Fibroblast of lung (primary cell): ENCODE results near the gene C10orf90. TPM values are rescaled to one million over a fixed set of nuclear protein-coding genes. Genes with fewer than 3 reads are reported as not detected.

Source experiments
- DNase-seq, 2 donors: peaks; one replicate each; pipeline versions ENCODE4 v3.0.0 to v3.0.0-alpha.2; 2010; ENCODE audit warnings: low read depth in 2 of 2
- H2AFZ ChIP-seq: 2 replicates; pipeline ENCODE4 v1.5.1; 2012; ENCODE audit warnings: low read length, control low read depth, inconsistent platforms
- H3K27ac ChIP-seq: 2 replicates; pipeline ENCODE4 v1.5.1; 2011; ENCODE audit warnings: low read length, control low read depth; ENCODE audit not compliant: insufficient read depth
- H3K27me3 ChIP-seq: 2 replicates; pipeline ENCODE4 v1.5.1; 2011; ENCODE audit warnings: mild to moderate bottlenecking, low read length; ENCODE audit not compliant: control insufficient read depth, insufficient read depth
- H3K36me3 ChIP-seq: 2 replicates; pipeline ENCODE4 v1.5.1; 2011; ENCODE audit warnings: low read length; ENCODE audit not compliant: control insufficient read depth, insufficient read depth
- H3K4me1 ChIP-seq: 2 replicates; pipeline ENCODE4 v1.5.1; 2011; ENCODE audit warnings: low read length; ENCODE audit not compliant: control insufficient read depth, insufficient read depth; ENCODE audit errors: extremely low read depth
- H3K4me2 ChIP-seq: 2 replicates; pipeline ENCODE4 v1.5.1; 2011; ENCODE audit warnings: low read length, control low read depth; ENCODE audit not compliant: insufficient read depth; ENCODE audit errors: extremely low read depth
- H3K4me3 ChIP-seq, 4 experiments: fragments of 200-600 bp in 1 of 4; sonication (generic) in 1 of 4; replicated peaks in 1 of 4; 2 replicates each; pipeline ENCODE4 v1.5.1; 2011 to 2016; ENCODE audit warnings: low read length in 4 of 4, low read depth in 3 of 4, mild to moderate bottlenecking in 3 of 4, control low read depth in 2 of 4, inconsistent platforms in 1 of 4, mixed read lengths in 1 of 4; ENCODE audit not compliant: insufficient read depth in 1 of 4; ENCODE audit errors: control extremely low read depth in 1 of 4
- H3K79me2 ChIP-seq: 2 replicates; pipeline ENCODE4 v1.5.1; 2012; ENCODE audit warnings: mild to moderate bottlenecking, low read length, inconsistent platforms; ENCODE audit not compliant: control insufficient read depth, insufficient read depth
- H3K9ac ChIP-seq: 2 replicates; pipeline ENCODE4 v1.5.1; 2011; ENCODE audit warnings: mild to moderate bottlenecking, low read length, control low read depth; ENCODE audit not compliant: insufficient read depth
- H3K9me3 ChIP-seq: 2 replicates; pipeline ENCODE4 v1.5.1; 2012; ENCODE audit warnings: low read depth, low read length; ENCODE audit not compliant: control insufficient read depth, insufficient read depth
- H4K20me1 ChIP-seq: 2 replicates; pipeline ENCODE4 v1.5.1; 2011; ENCODE audit warnings: low read length; ENCODE audit not compliant: control insufficient read depth, insufficient read depth; ENCODE audit errors: extremely low read depth
- EZH2 ChIP-seq: IDR thresholded peaks from 2 replicates; pipeline ENCODE4 v1.5.1; 2012; ENCODE audit warnings: low read length, control low read depth, mild to moderate bottlenecking; ENCODE audit errors: missing control alignments
- polyA plus RNA-seq, 2 donors: library from polyadenylated mRNA; depleted of rRNA in 1 of 2; stranded (reverse) in 1 of 2; unstranded in 1 of 2; fragments of >200 nt; gene quantifications; 2 replicates each; pipeline ENCODE4 v1.2.1, GENCODE V29; 2011 to 2012; ENCODE audit warnings: missing spikeins in 1 of 2
- total RNA-seq: library from RNA; depleted of rRNA; stranded (reverse); fragments of >200 nt; gene quantifications from 2 replicates; pipeline ENCODE4 v1.2.1, GENCODE V29; 2014
- TF ChIP-seq, protein P1 (sequence below), 2 donors: IDR thresholded peaks in 1 of 2; conservative IDR thresholded peaks in 1 of 2; 1 replicate in 1 of 2; 2 replicates in 1 of 2; pipeline ENCODE4 v1.5.1; 2011 to 2012; ENCODE audit warnings: low read length in 2 of 2, control low read depth in 1 of 2, inconsistent platforms in 1 of 2, low read depth in 1 of 2, mild to moderate bottlenecking in 1 of 2

C10orf90 gene
- total and polyA plus RNA-seq, 2 donors (not counting 1 experiment from before 2014, with no cell fraction given), result 0.17 to 0.65 TPM

DNA sequence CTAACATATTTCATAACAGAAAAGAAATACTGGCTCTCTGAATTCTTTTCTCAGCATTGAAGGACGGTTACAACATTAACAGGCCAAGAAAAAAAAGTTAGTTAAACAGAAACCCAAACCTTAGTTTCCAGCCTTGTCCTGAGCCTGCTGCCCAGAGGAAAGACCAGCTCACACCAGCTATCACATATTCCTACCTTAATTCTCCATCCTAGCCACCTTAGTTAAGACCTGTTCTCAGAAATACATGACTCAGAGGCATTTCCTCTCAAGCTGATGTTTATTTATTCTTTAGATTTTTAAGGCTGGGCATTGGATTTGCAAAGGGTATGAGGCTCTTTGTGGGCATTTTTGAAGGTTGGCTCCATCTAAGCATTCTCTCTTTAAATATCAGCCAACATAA is 247.9 kb downstream of the C10orf90 start:
- H2AFZ ChIP-seq, result no peak overlapping the region
- H4K20me1 ChIP-seq, result no peaks in the 10 kb centered on the region
- no peaks in the 10 kb centered on the region for H3K36me3 ChIP-seq
- peaks cover 2% of the 10 kb centered on the region for H3K4me1 ChIP-seq
- H3K27me3 ChIP-seq, result no peaks in the 10 kb centered on the region
- no peaks in the 10 kb centered on the region for H3K79me2 ChIP-seq
- no peak overlapping the region for H3K9ac ChIP-seq
- DNase-seq, result peak; percentile 27 to 69
- no peak overlapping the region for H3K4me2 ChIP-seq
- no peak overlapping the region for H3K4me3 ChIP-seq
- no peak overlapping the region for H3K27ac ChIP-seq
- TF ChIP-seq EZH2, result no peak
- TF ChIP-seq, protein P1, sequence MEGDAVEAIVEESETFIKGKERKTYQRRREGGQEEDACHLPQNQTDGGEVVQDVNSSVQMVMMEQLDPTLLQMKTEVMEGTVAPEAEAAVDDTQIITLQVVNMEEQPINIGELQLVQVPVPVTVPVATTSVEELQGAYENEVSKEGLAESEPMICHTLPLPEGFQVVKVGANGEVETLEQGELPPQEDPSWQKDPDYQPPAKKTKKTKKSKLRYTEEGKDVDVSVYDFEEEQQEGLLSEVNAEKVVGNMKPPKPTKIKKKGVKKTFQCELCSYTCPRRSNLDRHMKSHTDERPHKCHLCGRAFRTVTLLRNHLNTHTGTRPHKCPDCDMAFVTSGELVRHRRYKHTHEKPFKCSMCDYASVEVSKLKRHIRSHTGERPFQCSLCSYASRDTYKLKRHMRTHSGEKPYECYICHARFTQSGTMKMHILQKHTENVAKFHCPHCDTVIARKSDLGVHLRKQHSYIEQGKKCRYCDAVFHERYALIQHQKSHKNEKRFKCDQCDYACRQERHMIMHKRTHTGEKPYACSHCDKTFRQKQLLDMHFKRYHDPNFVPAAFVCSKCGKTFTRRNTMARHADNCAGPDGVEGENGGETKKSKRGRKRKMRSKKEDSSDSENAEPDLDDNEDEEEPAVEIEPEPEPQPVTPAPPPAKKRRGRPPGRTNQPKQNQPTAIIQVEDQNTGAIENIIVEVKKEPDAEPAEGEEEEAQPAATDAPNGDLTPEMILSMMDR (conservative IDR thresholded peaks at IDR 0.05 in 1 of 2, IDR thresholded peaks at IDR 0.05 in 1 of 2; ENCODE audit: low read depth in 1 of 2, low read length in 2 of 2), result no peak
- H3K9me3 ChIP-seq, result no peaks in the 10 kb centered on the region

DNA sequence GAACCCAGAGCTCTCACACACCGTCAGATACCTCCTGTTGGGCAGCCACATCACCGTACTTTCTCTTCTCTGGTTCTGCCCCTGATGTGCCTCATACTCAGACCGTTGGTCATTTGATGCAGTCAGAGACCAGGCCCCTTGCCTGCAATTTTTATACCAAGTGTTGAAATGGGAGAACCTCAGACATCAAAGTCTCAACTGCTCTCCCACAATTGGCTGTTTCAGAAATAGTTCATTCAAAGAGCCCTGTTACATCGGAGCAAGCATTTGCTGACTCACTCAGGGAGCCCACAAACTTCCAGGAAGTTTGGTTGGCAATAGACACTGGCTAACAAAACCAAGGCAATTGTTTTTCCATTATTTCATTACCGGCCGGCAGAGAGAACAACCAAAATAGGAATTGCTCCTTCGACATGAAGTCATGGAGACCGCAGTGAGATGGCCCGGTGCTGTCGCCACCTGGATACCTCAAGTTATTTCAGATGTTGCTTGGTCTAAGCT is 248.7 kb downstream of the C10orf90 start:
- DNase-seq, result peak; percentile 95 to 100
- Histone ChIP-seq H3K9ac (no peak overlapping the region), H4K20me1 (no peaks in the 10 kb centered on the region), H3K27ac (peak overlapping the region; percentile 55), H3K4me2 (peak overlapping the region; percentile 44), H3K9me3 (no peaks in the 10 kb centered on the region), H3K4me1 (peaks cover 2% of the 10 kb centered on the region), H3K27me3 (no peaks in the 10 kb centered on the region), H3K36me3 (no peaks in the 10 kb centered on the region), H3K4me3 (no peak overlapping the region), H3K79me2 (no peaks in the 10 kb centered on the region), H2AFZ (peak overlapping the region; percentile 58)
- TF ChIP-seq, protein P1 (conservative IDR thresholded peaks at IDR 0.05 in 1 of 2, IDR thresholded peaks at IDR 0.05 in 1 of 2; ENCODE audit: low read depth in 1 of 2, low read length in 2 of 2), result no peak
- no peak for TF ChIP-seq EZH2

DNA sequence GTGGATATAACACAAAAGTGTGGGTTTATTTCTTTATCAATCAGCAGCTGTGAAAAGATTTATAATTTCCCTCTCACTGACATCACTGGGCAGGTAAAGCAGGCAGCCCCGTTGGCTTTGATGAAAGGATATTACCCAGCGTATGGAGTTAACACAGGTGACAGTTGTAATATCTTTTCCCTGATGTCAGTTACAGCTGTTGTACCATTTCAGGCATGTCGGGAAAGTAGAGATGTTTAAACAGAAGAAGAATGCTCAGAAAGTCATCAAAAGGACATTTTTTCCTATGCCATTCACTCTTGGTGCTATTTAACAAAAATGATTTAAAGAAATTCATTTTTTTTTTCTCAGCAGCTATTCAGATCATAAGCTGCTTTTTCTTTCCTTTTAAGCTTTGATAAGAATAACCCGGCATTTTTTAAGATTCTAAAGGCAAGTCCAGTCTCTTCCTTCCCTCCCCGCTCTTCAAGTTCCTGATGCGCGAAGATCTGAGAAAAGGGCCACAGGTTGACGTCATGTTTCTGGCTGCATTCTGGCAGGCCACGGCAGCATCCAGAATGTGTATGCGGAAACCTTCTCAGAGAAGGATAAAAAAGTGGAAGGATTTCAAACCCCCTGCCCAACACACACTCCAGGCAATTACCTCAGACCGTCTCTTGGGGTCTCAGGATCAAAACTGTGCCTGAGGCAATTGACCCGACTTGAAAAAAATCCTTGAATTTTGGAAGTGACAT is 249.8 kb downstream of the C10orf90 start:
- Histone ChIP-seq H2AFZ (no peak overlapping the region), H3K36me3 (no peaks in the 10 kb centered on the region), H3K79me2 (no peaks in the 10 kb centered on the region), H3K27me3 (no peaks in the 10 kb centered on the region), H3K27ac (peak overlapping the region; percentile 55), H3K4me2 (no peak overlapping the region), H3K4me1 (peaks cover 2% of the 10 kb centered on the region), H4K20me1 (no peaks in the 10 kb centered on the region), H3K9ac (no peak overlapping the region), H3K9me3 (no peaks in the 10 kb centered on the region), H3K4me3 (no peak overlapping the region)
- peak in 1 of 2 donors; percentile 64 for DNase-seq
- TF ChIP-seq EZH2, result no peak
- TF ChIP-seq, protein P1 (conservative IDR thresholded peaks at IDR 0.05 in 1 of 2, IDR thresholded peaks at IDR 0.05 in 1 of 2; ENCODE audit: low read depth in 1 of 2, low read length in 2 of 2), result no peak
